Measurements from ENCODE around the gene ANKRD16.
"Not testable (repeated sequence)": the region's sequence is repeated elsewhere in the genome, so short reads cannot be mapped to it uniquely, and the experiment has no call there.

Gene ANKRD16

GRCh38 chr10:5871596-5871995, 18.1 kb downstream of the ANKRD16 start:
- H3K9ac ChIP-seq: no peak overlapping the region
- no peaks in the 10 kb centered on the region for H3K27me3 ChIP-seq (ENCODE audit: insufficient read depth, low read depth)
- TF ChIP-seq CTCF (conservative IDR thresholded peaks at IDR 0.05; ENCODE audit: low read depth, low read length): no peak
- no peak overlapping the region for H3K27ac ChIP-seq
- H3K4me1 ChIP-seq (ENCODE audit: low read depth, poor library complexity, severe bottlenecking): no peaks in the 10 kb centered on the region
- no peak overlapping the region for H2AFZ ChIP-seq (ENCODE audit: low read depth)
- H3K4me2 ChIP-seq: no peak overlapping the region
- H4K20me1 ChIP-seq (ENCODE audit: insufficient read depth): no peaks in the 10 kb centered on the region
- no peaks in the 10 kb centered on the region for H3K79me2 ChIP-seq (ENCODE audit: insufficient read depth, low read depth)
- H3K36me3 ChIP-seq (ENCODE audit: insufficient read depth): no peaks in the 10 kb centered on the region
- no peak overlapping the region for H3K4me3 ChIP-seq (IDR thresholded peaks at IDR 0.05; ENCODE audit: insufficient read depth, low read depth, low read length)

GRCh38 chr10:5869156-5869555, 20.5 kb downstream of the ANKRD16 start:
- H3K4me2 ChIP-seq: no peak overlapping the region
- H4K20me1 ChIP-seq (ENCODE audit: insufficient read depth): no peaks in the 10 kb centered on the region
- H3K4me1 ChIP-seq (ENCODE audit: low read depth, poor library complexity, severe bottlenecking): no peaks in the 10 kb centered on the region
- no peak overlapping the region for H2AFZ ChIP-seq (ENCODE audit: low read depth)
- H3K9ac ChIP-seq: no peak overlapping the region
- H3K4me3 ChIP-seq (IDR thresholded peaks at IDR 0.05; ENCODE audit: insufficient read depth, low read depth, low read length): no peak overlapping the region
- no peaks in the 10 kb centered on the region for H3K79me2 ChIP-seq (ENCODE audit: insufficient read depth, low read depth)
- no peak overlapping the region for H3K27ac ChIP-seq
- TF ChIP-seq CTCF (conservative IDR thresholded peaks at IDR 0.05; ENCODE audit: low read depth, low read length): no peak
- no peaks in the 10 kb centered on the region for H3K36me3 ChIP-seq (ENCODE audit: insufficient read depth)
- no peaks in the 10 kb centered on the region for H3K27me3 ChIP-seq (ENCODE audit: insufficient read depth, low read depth)

- H3K36me3 ChIP-seq (ENCODE audit: insufficient read depth); H3K27ac ChIP-seq; H3K4me3 ChIP-seq (IDR thresholded peaks at IDR 0.05; ENCODE audit: insufficient read depth, low read depth, low read length); H4K20me1 ChIP-seq (ENCODE audit: insufficient read depth); H3K9ac ChIP-seq; H3K4me2 ChIP-seq; H3K27me3 ChIP-seq (ENCODE audit: insufficient read depth, low read depth); H2AFZ ChIP-seq (ENCODE audit: low read depth); H3K4me1 ChIP-seq (ENCODE audit: low read depth, poor library complexity, severe bottlenecking); H3K79me2 ChIP-seq (ENCODE audit: insufficient read depth, low read depth): not testable (repeated sequence)
These were observed 21.3 kb downstream of the ANKRD16 start for GRCh38 chr10:5868383-5868782.

GRCh38 chr10:5867091-5867615, 22.5 kb downstream of the ANKRD16 start:
- not testable (repeated sequence) for H3K4me3 ChIP-seq (IDR thresholded peaks at IDR 0.05; ENCODE audit: insufficient read depth, low read depth, low read length); H3K27ac ChIP-seq

GRCh38 chr10:5866451-5867081, 23.1 kb downstream of the ANKRD16 start:
- H3K4me2 ChIP-seq; H4K20me1 ChIP-seq (ENCODE audit: insufficient read depth); H3K4me1 ChIP-seq (ENCODE audit: low read depth, poor library complexity, severe bottlenecking): not testable (repeated sequence)

More at GRCh38 chr10:5867091-5867615, 22.5 kb downstream of the ANKRD16 start:
- not testable (repeated sequence) for H3K4me2 ChIP-seq; H3K36me3 ChIP-seq (ENCODE audit: insufficient read depth); H2AFZ ChIP-seq (ENCODE audit: low read depth); H4K20me1 ChIP-seq (ENCODE audit: insufficient read depth); H3K4me1 ChIP-seq (ENCODE audit: low read depth, poor library complexity, severe bottlenecking); H3K27me3 ChIP-seq (ENCODE audit: insufficient read depth, low read depth); H3K9ac ChIP-seq; H3K79me2 ChIP-seq (ENCODE audit: insufficient read depth, low read depth)

GRCh38 chr10:5862981-5863685, 26.6 kb downstream of the ANKRD16 start:
- not testable (repeated sequence) for H3K27ac ChIP-seq

More at GRCh38 chr10:5866451-5867081, 23.1 kb downstream of the ANKRD16 start:
- not testable (repeated sequence) for H2AFZ ChIP-seq (ENCODE audit: low read depth); H3K27me3 ChIP-seq (ENCODE audit: insufficient read depth, low read depth); H3K79me2 ChIP-seq (ENCODE audit: insufficient read depth, low read depth); H3K9ac ChIP-seq; H3K4me3 ChIP-seq (IDR thresholded peaks at IDR 0.05; ENCODE audit: insufficient read depth, low read depth, low read length); H3K27ac ChIP-seq; H3K36me3 ChIP-seq (ENCODE audit: insufficient read depth)

More at GRCh38 chr10:5862981-5863685, 26.6 kb downstream of the ANKRD16 start:
- not testable (repeated sequence) for H3K4me3 ChIP-seq (IDR thresholded peaks at IDR 0.05; ENCODE audit: insufficient read depth, low read depth, low read length); H3K4me1 ChIP-seq (ENCODE audit: low read depth, poor library complexity, severe bottlenecking); H3K36me3 ChIP-seq (ENCODE audit: insufficient read depth); H2AFZ ChIP-seq (ENCODE audit: low read depth); H3K79me2 ChIP-seq (ENCODE audit: insufficient read depth, low read depth); H3K9ac ChIP-seq; H3K4me2 ChIP-seq; H3K27me3 ChIP-seq (ENCODE audit: insufficient read depth, low read depth); H4K20me1 ChIP-seq (ENCODE audit: insufficient read depth)

Measured in KMS-11 (cell line).